ENCODE results near the gene FNBP1. TPM values are rescaled to one million over a fixed set of nuclear protein-coding genes. Genes with fewer than 3 reads are reported as not detected.
"Not testable (repeated sequence)": the region's sequence is repeated elsewhere in the genome, so short reads cannot be mapped to it uniquely, and the experiment has no call there.

FNBP1 gene
- total RNA-seq, 1 experiment from 2014 or later = 30.8 TPM

DNA sequence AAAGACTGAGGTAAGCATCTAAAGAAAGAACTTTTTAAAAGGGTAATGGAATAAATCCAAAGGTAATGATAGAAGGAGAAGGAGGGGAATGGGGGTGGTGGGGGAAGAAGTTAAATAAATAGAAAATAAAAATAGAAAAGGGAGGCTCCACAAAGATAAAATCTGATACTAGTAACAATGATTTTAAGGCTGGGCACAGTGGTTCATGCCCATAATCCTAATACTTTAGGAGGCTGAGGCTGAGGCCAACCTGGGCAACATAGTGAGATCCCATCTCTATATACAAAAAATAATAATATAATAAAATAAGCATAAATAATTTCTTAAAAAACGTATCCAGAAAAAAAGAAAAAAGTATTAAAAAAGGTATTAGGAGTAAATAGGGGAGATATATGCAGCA, 89.3 kb downstream of the FNBP1 start:
- ATAC-seq (no peak), DNase-seq (no peak)
- Histone ChIP-seq H2AFZ (ENCODE audit: low read length) (no peak overlapping the region), H3K27me3 (ENCODE audit: low read length) (no peaks in the 10 kb centered on the region), H3K4me1 (ENCODE audit: insufficient read depth, low read length) (no peaks in the 10 kb centered on the region), H3K9me3 (ENCODE audit: low read length) (no peaks in the 10 kb centered on the region), H3K27ac (ENCODE audit: low read length) (no peak overlapping the region), H3K79me2 (ENCODE audit: low read length) (no peaks in the 10 kb centered on the region), H3K4me2 (ENCODE audit: low read length) (no peak overlapping the region), H3K36me3 (ENCODE audit: low read depth, low read length) (no peaks in the 10 kb centered on the region; the same call in 1 of the 2 replicates), H3F3A (ENCODE audit: low read length, unreplicated experiment) (no peaks in the 10 kb centered on the region), H3K9me2 (replicated peaks; ENCODE audit: low read length) (no peaks in the 10 kb centered on the region), H4K20me1 (ENCODE audit: low read length) (no peaks in the 10 kb centered on the region), H3K9ac (ENCODE audit: low read length) (no peak overlapping the region), H3K4me3 (ENCODE audit: low read length) (no peak overlapping the region)
- BruUV-seq (replicated peaks) = no TSS peak
- intact Hi-C loops (cut with micrococcal nuclease) = no loop called here
- ChIA-PET CTCF (no interaction called here), POLR2A (ENCODE audit: unreplicated experiment) (no interaction called here)
- TF ChIP-seq EZH2phosphoT487 (IDR thresholded peaks at IDR 0.05; ENCODE audit: borderline replicate concordance, low read length) (no peak), CTCF (conservative IDR thresholded peaks at IDR 0.05; ENCODE audit: low read depth, low read length) (no peak), EZH2 (IDR thresholded peaks at IDR 0.05; ENCODE audit: low read length, unreplicated experiment) (no peak)

DNA sequence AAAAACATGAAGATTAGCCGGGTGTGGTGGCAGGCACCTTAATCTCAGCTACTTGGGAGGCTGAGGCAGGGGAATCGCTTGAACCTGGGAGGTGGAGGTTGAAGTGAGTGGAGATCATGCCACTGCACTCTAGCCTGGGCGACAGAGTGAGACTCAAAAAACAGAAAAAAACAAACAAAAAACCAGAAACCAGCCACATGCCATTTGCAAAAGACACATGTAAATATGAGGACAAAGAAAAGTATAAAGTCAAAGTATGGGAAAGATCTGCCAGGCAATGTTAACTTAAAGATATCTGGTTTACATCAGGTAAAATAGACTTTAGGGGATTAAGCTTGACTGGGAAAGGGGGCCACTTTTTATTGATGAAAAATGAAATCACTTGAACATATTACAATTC, 90.7 kb downstream of the FNBP1 start:
- Histone ChIP-seq H3K9me3 (ENCODE audit: low read length) (no peaks in the 10 kb centered on the region), H3K9me2 (replicated peaks; ENCODE audit: low read length) (no peaks in the 10 kb centered on the region), H3K36me3 (ENCODE audit: low read depth, low read length) (no peaks in the 10 kb centered on the region), H3K9ac (ENCODE audit: low read length) (no peak overlapping the region), H3K79me2 (ENCODE audit: low read length) (no peaks in the 10 kb centered on the region), H4K20me1 (ENCODE audit: low read length) (no peaks in the 10 kb centered on the region), H3F3A (ENCODE audit: low read length, unreplicated experiment) (no peaks in the 10 kb centered on the region), H3K4me3 (ENCODE audit: low read length) (no peak overlapping the region), H3K27me3 (ENCODE audit: low read length) (no peaks in the 10 kb centered on the region), H3K4me1 (ENCODE audit: insufficient read depth, low read length) (no peaks in the 10 kb centered on the region), H3K4me2 (ENCODE audit: low read length) (no peak overlapping the region), H2AFZ (ENCODE audit: low read length) (no peak overlapping the region), H3K27ac (ENCODE audit: low read length) (no peak overlapping the region)
- TF ChIP-seq EZH2phosphoT487 (IDR thresholded peaks at IDR 0.05; ENCODE audit: borderline replicate concordance, low read length) (no peak), CTCF (conservative IDR thresholded peaks at IDR 0.05; ENCODE audit: low read depth, low read length) (no peak), EZH2 (IDR thresholded peaks at IDR 0.05; ENCODE audit: low read length, unreplicated experiment) (no peak)
- no peak for ATAC-seq
- no peak for DNase-seq
- CTCF ChIA-PET = no interaction called here
- intact Hi-C loops (cut with micrococcal nuclease) = no loop called here
- POLR2A ChIA-PET (ENCODE audit: unreplicated experiment) = no interaction called here
- BruUV-seq (replicated peaks) = no TSS peak

- CTCF ChIA-PET = no interaction called here
- no peak for TF ChIP-seq CTCF (conservative IDR thresholded peaks at IDR 0.05; ENCODE audit: low read depth, low read length)
- TF ChIP-seq EZH2 (IDR thresholded peaks at IDR 0.05; ENCODE audit: low read length, unreplicated experiment) = no peak
- no peak for TF ChIP-seq EZH2phosphoT487 (IDR thresholded peaks at IDR 0.05; ENCODE audit: borderline replicate concordance, low read length)
- Histone ChIP-seq H3K9ac (ENCODE audit: low read length) (no peak overlapping the region), H3K79me2 (ENCODE audit: low read length) (no peaks in the 10 kb centered on the region), H2AFZ (ENCODE audit: low read length) (no peak overlapping the region), H3K9me3 (ENCODE audit: low read length) (no peaks in the 10 kb centered on the region), H3K27me3 (ENCODE audit: low read length) (no peaks in the 10 kb centered on the region), H3K27ac (ENCODE audit: low read length) (no peak overlapping the region), H3F3A (ENCODE audit: low read length, unreplicated experiment) (no peaks in the 10 kb centered on the region), H3K4me1 (ENCODE audit: insufficient read depth, low read length) (no peaks in the 10 kb centered on the region), H3K9me2 (replicated peaks; ENCODE audit: low read length) (no peaks in the 10 kb centered on the region), H3K36me3 (ENCODE audit: low read depth, low read length) (no peaks in the 10 kb centered on the region), H3K4me2 (ENCODE audit: low read length) (no peak overlapping the region), H4K20me1 (ENCODE audit: low read length) (no peaks in the 10 kb centered on the region), H3K4me3 (ENCODE audit: low read length) (no peak overlapping the region)
- BruUV-seq (replicated peaks) = no TSS peak
- POLR2A ChIA-PET (ENCODE audit: unreplicated experiment) = no interaction called here
- no peak for DNase-seq
- intact Hi-C loops (cut with micrococcal nuclease) = no loop called here
- no peak for ATAC-seq
Measured at GRCh38 chr9:129949821-129950220, 93.2 kb downstream of the FNBP1 start.

DNA sequence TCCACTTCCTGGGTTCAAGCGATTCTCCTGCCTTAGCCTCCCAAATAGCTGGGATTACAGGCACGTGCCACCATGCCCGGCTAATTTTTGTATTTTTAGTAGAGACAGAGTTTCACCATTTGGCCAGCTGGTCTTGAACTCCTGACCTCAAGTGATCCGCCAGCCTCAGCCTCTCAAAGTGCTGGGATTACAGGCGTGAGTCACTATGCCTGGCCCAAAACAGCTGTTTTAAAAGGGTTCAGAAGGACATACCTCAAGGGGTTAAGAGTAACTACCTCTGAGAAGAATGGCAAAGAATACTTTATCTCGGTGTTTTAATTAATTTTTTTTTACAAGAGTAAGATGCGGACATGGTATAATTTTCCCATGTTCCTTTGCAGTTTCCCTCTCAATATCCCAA, 94.4 kb downstream of the FNBP1 start:
- H3K4me1 ChIP-seq (ENCODE audit: insufficient read depth, low read length); H3K4me2 ChIP-seq (ENCODE audit: low read length); POLR2A ChIA-PET (ENCODE audit: unreplicated experiment); H3K36me3 ChIP-seq (ENCODE audit: low read depth, low read length); H2AFZ ChIP-seq (ENCODE audit: low read length); H3K79me2 ChIP-seq (ENCODE audit: low read length); H3K27me3 ChIP-seq (ENCODE audit: low read length); H3K9me2 ChIP-seq (replicated peaks; ENCODE audit: low read length); H4K20me1 ChIP-seq (ENCODE audit: low read length); H3K9ac ChIP-seq (ENCODE audit: low read length); H3K4me3 ChIP-seq (ENCODE audit: low read length); CTCF ChIA-PET; DNase-seq; BruUV-seq (replicated peaks); H3K9me3 ChIP-seq (ENCODE audit: low read length); H3K27ac ChIP-seq (ENCODE audit: low read length); H3F3A ChIP-seq (ENCODE audit: low read length, unreplicated experiment); intact Hi-C loops (cut with micrococcal nuclease); ATAC-seq: not testable (repeated sequence)
